GM18858 (cell line): ENCODE data around the gene NAT9.

Experiments used
- ATAC-seq: cut with Tn5 transposase; IDR thresholded peaks from one replicate; pipeline ENCODE4 v1.9.1; 2021; ENCODE audit not compliant: unreplicated experiment

NAT9 gene

DNA sequence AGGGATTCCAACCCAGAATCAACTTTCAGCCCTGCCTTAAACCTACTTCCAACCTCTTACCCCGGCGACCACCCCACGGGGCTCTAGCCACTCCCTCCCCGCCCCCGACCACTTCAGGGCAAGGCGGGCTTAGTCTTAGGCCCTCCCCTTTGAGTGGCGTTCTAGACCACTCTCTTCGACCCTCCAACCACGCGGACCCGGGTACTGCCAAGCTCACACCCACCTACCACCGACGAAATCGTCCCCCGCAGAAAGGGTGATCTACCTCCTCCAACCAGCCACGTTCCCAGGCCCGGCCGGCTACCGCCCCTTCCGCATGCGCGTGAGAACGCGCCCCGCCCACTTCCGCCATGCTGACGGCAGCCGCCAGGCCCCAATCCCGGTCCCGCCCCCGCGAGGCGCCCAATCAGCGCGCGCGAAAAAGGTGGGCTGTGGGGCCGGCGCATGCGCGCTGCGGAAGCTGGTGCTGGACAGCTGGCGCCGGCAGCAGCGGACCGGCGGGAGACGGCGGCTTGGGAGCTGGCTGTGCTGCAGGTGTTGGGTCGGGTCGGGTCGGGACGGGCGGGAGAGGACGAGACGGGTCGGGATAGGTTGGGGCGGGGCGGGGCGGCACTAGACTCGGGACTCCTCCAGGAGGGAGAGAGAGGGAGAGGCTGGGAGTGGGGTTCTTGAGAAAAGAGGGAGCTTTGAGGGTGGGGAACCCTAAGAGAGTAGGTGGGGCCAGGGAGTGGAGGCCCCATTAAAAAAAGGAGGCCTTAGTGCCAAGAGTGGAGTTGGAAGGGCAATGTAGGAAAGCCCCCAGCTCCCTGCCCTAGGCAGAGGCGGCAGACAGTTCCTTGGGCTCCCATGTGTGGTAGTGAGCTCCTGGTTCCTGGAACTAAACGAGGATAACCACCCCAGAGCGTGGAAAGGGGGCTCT, at the start of gene NAT9:
NAT9 (minus strand) TSS at position 302 of the 919 bp plus-strand sequence. CDS start 647 bp downstream, outside the sequence.
- peak; percentile 58 for ATAC-seq

GRCh38 chr17:74824961-74825627, 48.9 kb upstream of the NAT9 start:
- no peak for ATAC-seq

DNA sequence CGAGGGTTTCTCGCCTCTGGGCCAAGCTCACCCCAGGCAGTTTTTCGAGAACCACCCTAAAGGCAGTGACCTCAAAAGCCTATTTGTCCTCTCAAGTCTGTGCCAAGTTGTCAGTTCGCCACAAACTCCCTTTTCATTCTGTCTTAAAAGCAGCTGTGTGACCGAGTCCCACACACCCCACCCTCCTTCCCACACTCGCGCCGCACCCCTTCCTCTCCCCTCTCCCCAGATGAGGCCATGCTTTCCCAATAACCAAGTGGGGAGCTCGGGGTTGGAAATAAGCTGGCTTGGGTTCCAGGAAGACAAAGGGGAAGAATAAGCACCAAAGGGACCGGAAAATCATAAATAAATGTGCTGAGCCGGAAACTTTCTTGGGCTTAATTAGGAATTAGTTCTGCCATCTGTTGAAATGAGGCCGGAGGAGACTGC, 46.8 kb upstream of the NAT9 start:
- no peak for ATAC-seq

- ATAC-seq = no peak
These were observed 46.3 kb upstream of the NAT9 start for GRCh38 chr17:74822335-74822938.

DNA sequence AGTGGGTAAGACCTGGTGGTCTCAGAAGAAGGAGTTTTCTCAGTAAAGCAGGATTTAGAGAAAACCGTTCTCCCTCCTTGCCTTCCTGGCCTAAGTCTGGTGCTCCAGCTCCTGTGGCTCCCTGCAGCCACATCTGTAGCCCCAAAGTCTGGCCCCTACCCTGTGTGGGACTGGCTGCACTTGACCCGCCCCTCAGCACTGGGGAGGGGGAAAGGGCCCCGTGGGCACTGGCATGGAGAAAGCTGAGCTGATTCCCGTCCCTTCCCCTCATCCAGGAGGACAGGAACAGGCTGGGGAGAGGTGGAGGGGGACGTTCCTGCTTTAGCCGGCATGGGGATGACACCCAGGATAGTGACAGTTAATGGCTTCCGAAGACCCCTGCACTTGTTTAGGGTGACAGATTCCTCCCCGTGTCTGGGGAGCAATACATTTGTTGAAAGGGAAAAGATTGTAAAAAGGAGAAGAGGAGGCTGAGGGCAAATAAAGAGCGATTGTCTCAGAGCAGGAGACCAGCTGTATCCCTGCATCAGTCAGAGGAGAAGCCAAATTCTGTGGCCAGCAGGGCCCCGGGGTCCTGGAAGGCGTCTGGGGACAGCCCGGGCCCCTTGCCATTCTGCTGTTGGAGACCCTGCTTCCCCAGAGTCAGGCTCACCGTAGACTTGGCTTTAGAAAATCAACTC, 45.6 kb upstream of the NAT9 start:
- no peak for ATAC-seq

GRCh38 chr17:74819801-74820436, 43.8 kb upstream of the NAT9 start:
- ATAC-seq = no peak

GRCh38 chr17:74818291-74818938, 42.3 kb upstream of the NAT9 start:
- ATAC-seq = no peak

GRCh38 chr17:74816905-74817620, 40.9 kb upstream of the NAT9 start:
- ATAC-seq = no peak

- no peak for ATAC-seq
These were observed 39.6 kb upstream of the NAT9 start for GRCh38 chr17:74815550-74816370.

GRCh38 chr17:74815067-74815466, 38.9 kb upstream of the NAT9 start:
- ATAC-seq = no peak

GRCh38 chr17:74814453-74814852, 38.3 kb upstream of the NAT9 start:
- ATAC-seq = no peak

DNA sequence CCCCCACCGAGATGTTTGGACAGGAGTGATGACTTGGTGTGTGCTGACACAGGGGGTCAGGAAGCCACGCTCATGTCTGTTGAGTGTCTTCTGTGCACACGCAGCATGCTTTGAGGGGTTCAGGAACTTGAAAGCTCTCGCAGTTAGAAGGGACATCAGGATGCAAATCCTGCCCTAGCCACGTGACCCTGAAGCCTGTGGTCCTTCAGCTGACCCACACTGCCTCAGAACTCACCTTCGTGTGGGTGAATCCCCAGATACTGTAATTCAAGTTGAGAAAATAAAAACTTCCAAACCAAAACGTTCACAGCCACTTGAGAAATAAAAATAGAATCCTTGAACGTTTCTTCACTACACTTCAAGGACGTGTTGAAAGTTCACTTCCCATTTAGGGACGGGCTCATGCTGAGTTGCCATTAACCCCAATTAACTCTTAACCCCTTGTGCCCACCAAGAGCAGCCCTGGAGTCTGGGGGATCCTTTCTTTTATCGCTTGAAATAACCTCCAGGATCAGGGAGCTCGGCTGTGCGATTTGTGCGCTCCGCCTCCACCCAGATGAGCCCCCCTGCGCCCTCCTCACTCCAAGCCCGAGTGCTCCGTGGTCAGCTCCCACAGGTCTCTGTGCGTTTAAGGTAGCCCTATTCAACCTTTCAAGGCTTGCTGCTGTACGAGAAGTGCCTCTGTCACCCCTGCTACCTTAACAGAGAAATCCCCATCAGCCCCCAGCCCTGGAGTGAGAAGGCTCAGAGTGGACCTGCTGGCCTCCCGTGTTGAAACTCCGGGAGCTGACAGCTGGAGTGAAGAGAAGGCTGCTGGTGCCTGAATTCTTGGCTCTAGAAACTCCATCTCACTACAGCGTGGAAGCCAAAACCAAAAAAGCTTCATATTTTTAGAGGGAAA, 36.2 kb upstream of the NAT9 start:
- ATAC-seq = no peak

DNA sequence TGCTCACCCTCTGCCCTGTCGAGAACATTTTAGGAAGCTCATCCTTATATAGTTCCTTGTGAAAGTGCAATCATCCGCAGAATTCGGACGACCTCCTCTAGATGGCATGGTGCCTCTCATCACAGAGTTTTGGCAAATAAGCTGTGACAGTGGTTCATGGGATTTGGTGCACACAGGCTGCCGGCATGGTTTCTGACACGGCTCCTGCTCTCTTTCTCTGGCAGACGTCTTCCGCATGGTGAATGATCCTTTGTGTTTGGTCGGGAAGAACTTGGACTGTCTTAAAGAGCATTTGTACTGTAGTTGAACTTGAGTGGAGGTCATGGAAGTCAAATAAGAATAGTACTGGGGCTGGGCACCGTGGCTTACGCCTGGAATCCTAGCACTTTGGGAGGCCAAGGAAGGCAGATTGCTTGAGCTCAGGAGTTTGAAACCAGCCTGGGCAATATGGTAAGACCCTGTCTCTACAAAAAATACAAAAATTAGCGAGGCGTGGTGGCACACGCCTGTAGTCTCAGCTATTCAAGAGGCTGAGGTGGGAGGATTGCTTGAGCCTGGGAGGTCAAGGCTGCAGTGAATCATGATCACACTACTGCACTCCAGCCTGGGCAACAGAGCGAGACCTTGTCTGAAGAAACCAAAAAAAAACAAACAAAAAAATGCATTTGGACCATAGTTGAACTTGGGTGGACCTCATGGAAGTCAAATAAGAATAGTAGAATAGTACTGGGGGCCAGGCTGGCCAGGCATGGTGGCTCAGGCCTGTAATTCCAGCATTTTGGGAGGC, 34.7 kb upstream of the NAT9 start:
- ATAC-seq = no peak

DNA sequence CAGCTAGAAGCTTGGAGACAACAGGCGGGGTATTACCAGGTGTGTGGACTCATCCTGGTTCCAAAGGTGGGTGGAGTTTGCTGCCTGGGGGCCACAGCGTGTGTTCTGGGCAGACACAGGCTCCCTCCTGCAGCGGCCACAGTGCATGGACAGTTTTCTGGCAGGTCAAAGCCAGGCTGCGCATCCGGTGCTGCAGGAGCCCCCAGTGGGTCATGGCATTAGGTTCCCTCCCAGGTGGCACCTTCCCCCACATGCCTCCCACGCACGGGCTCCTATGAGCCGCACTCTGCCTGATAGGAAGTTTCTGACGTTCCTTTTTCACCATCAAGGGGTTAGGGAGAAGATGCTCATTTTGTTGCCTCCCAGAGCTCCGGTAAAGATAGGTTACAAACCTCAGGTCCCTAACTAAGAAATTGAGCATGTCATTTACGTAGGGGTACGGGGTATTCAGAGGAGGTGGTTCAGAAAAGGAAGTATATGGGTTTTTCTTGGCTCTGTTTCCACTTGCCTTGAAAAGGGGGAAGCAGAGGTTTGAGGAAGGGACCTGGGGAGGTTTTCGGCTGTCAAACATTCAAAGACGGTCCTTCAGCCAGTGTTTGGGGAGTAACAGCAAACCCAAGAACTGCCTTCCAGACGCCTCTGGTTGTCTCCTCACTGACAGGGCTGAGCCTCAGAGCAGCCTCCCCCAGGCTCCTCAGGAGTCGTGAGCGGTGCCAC, 32.7 kb upstream of the NAT9 start:
- no peak for ATAC-seq

GRCh38 chr17:74807925-74808324, 31.8 kb upstream of the NAT9 start:
- no peak for ATAC-seq

GRCh38 chr17:74807441-74807840, 31.3 kb upstream of the NAT9 start:
- ATAC-seq = no peak
